Measurements from ENCODE around the gene VPS13D. TPM values are rescaled to one million over a fixed set of nuclear protein-coding genes. Genes with fewer than 3 reads are reported as not detected.

The VPS13D gene
- total and polyA plus RNA-seq, 2 of the 4 experiments (the other 2 are of a cell fraction), result 9.0 to 16.3 TPM

DNA sequence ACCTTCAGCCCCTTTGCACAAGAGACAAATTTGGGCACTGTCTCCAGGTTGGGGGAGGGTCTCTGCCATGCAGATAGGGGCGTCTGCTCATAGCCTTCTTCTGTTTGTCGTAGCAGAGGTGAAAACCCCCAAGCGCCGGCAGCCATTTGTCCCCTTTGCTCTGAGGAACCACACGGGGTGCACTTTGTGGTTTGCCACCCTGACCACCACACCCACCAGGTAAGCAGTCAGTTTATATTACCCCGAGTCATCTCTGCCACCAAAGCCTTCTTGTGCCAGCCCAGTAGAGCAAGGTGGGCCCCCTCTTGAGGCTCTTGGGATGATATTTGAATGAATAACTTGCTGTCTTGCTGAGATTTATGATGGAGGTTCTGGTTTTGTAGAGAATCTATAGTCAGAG, 111.8 kb downstream of the VPS13D start:
- TF ChIP-seq MAFK (IDR thresholded peaks at IDR 0.05; ENCODE audit: low read depth, low read length) (no peak), RCOR1 (IDR thresholded peaks at IDR 0.05; ENCODE audit: insufficient replicate concordance, low read length) (no peak), MXI1 (IDR thresholded peaks at IDR 0.05; ENCODE audit: borderline replicate concordance, low read depth, low read length) (no peak), POLR2A (IDR thresholded peaks at IDR 0.05; ENCODE audit: low read depth, low read length) (no peak), CHD1 (IDR thresholded peaks at IDR 0.05; ENCODE audit: low read depth, low read length) (no peak), RFX5 (IDR thresholded peaks at IDR 0.05; ENCODE audit: low read depth, low read length) (no peak), FOS (IDR thresholded peaks at IDR 0.05; ENCODE audit: low read depth, low read length) (no peak), MAZ (IDR thresholded peaks at IDR 0.05; ENCODE audit: borderline replicate concordance, low read depth, low read length) (no peak), CEBPB (IDR thresholded peaks at IDR 0.05; ENCODE audit: low read depth, low read length) (no peak), USF2 (IDR thresholded peaks at IDR 0.05; ENCODE audit: low read depth, low read length) (no peak), NFE2L2 (IDR thresholded peaks at IDR 0.05; ENCODE audit: low read depth, low read length) (no peak)
- TF ChIP-seq, protein P1, sequence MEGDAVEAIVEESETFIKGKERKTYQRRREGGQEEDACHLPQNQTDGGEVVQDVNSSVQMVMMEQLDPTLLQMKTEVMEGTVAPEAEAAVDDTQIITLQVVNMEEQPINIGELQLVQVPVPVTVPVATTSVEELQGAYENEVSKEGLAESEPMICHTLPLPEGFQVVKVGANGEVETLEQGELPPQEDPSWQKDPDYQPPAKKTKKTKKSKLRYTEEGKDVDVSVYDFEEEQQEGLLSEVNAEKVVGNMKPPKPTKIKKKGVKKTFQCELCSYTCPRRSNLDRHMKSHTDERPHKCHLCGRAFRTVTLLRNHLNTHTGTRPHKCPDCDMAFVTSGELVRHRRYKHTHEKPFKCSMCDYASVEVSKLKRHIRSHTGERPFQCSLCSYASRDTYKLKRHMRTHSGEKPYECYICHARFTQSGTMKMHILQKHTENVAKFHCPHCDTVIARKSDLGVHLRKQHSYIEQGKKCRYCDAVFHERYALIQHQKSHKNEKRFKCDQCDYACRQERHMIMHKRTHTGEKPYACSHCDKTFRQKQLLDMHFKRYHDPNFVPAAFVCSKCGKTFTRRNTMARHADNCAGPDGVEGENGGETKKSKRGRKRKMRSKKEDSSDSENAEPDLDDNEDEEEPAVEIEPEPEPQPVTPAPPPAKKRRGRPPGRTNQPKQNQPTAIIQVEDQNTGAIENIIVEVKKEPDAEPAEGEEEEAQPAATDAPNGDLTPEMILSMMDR (conservative IDR thresholded peaks at IDR 0.05; ENCODE audit: low read depth, low read length), result no peak
- no peak overlapping the region for H2AK9ac ChIP-seq (replicated peaks; ENCODE audit: low read depth, low read length, poor library complexity)

More for the DNA sequence above, 111.8 kb downstream of the VPS13D start:
- H3K18ac ChIP-seq (ENCODE audit: low read depth, low read length), result no peak overlapping the region
- no peaks in the 10 kb centered on the region for H3K9me3 ChIP-seq (ENCODE audit: control insufficient read depth, insufficient read depth, low read length)
- no peak overlapping the region for H3K4me2 ChIP-seq (ENCODE audit: low read depth, low read length)
- no peak overlapping the region for H2BK5ac ChIP-seq (ENCODE audit: low read depth, low read length, poor library complexity, severe bottlenecking)
- WGBS, 2 experiments (ENCODE audit: extremely low coverage in 2 of 2, insufficient read length in 1 of 2), result no CpG with 5 or more reads among the region's 6 CpGs
- H3K4ac ChIP-seq (ENCODE audit: low read depth, low read length), result no peak overlapping the region
- H3K9ac ChIP-seq (ENCODE audit: low read depth, low read length), result no peak overlapping the region
- in situ Hi-C loops (cut with MboI; ENCODE audit: low sequenced_read_pairs), result no loop called here
- H3K79me1 ChIP-seq (ENCODE audit: low read depth in 1 of 2, low read length in 2 of 2), result no peaks in the 10 kb centered on the region
- H2BK15ac ChIP-seq (ENCODE audit: low read depth, low read length), result no peak overlapping the region
- H3K4me3 ChIP-seq (ENCODE audit: insufficient read depth, low read depth, low read length), result no peak overlapping the region
- POLR2A ChIA-PET (ENCODE audit: unreplicated experiment), result no interaction called here
- H2BK20ac ChIP-seq (ENCODE audit: low read depth, low read length), result no peak overlapping the region
- H3K56ac ChIP-seq (ENCODE audit: extremely low read depth, insufficient read depth, low read length), result no peak overlapping the region
- intact Hi-C loops (cut with micrococcal nuclease), result no loop called here
- H4K91ac ChIP-seq (ENCODE audit: insufficient read depth, low read depth, low read length), result no peak overlapping the region
- DNase-seq (no peak), ATAC-seq (ENCODE audit: low read depth) (no peak)
- no peak overlapping the region for H3K14ac ChIP-seq (replicated peaks; ENCODE audit: low read depth, low read length)
- H2AK5ac ChIP-seq (ENCODE audit: low read depth, low read length), result no peak overlapping the region
- CTCF ChIA-PET, result no interaction called here
- peaks cover 13% of the 10 kb centered on the region for H3K36me3 ChIP-seq (ENCODE audit: control insufficient read depth, insufficient read depth, low read length)
- no TSS peak for BruUV-seq (replicated peaks)
- no peak overlapping the region for H4K8ac ChIP-seq (ENCODE audit: low read depth in 2 of 2, low read length in 2 of 2)
- no peak overlapping the region for H2BK120ac ChIP-seq (ENCODE audit: low read depth, low read length)
- H3K23ac ChIP-seq (ENCODE audit: low read depth, low read length), result no peak overlapping the region
- H4K20me1 ChIP-seq (ENCODE audit: insufficient read depth, low read length), result no peaks in the 10 kb centered on the region
- H3K27ac ChIP-seq (ENCODE audit: insufficient read depth, low read length), result no peak overlapping the region
- no peaks in the 10 kb centered on the region for H3K4me1 ChIP-seq (ENCODE audit: control insufficient read depth, insufficient read depth, low read length)
- H2AFZ ChIP-seq (replicated peaks; ENCODE audit: low read length, poor library complexity), result no peak overlapping the region
- H3K9me1 ChIP-seq (ENCODE audit: insufficient read depth, low read length), result peaks cover 2% of the 10 kb centered on the region; the same call in 1 of the 2 replicates
- H3K27me3 ChIP-seq (ENCODE audit: control insufficient read depth, insufficient read depth, low read length), result no peaks in the 10 kb centered on the region
- dilution Hi-C loops (cut with HindIII; ENCODE audit: low sequenced_read_pairs, unreplicated experiment), result no loop called here
- H4K5ac ChIP-seq (ENCODE audit: low read depth, low read length), result no peak overlapping the region
